DOHH2 (cell line): ENCODE measurements around the gene RCAN2.

Experiments
- H3F3A ChIP-seq: fragments of 200-600 bp; sonication (generic), shearing (Covaris generic); 2 replicates; pipeline ENCODE4 v1.6.0; 2016; ENCODE audit warnings: antibody characterized with exemption, mild to moderate bottlenecking; ENCODE audit not compliant: control insufficient read depth, insufficient read depth
- H3K27ac ChIP-seq: fragments of 200-600 bp; sonication (generic); 2 replicates; pipeline ENCODE4 v1.5.1; 2014; ENCODE audit warnings: low read depth, mild to moderate bottlenecking, low read length, moderate library complexity
- H3K27me3 ChIP-seq: fragments of 200-600 bp; sonication (generic); 2 replicates; pipeline ENCODE4 v1.6.1; 2014; ENCODE audit warnings: mild to moderate bottlenecking, low read length, mixed read lengths; ENCODE audit not compliant: control insufficient read depth
- H3K36me3 ChIP-seq: fragments of 200-600 bp; sonication (generic); 2 replicates; pipeline ENCODE4 v1.6.1; 2014; ENCODE audit warnings: mild to moderate bottlenecking, low read length, moderate library complexity, mixed read lengths; ENCODE audit not compliant: control insufficient read depth
- H3K4me1 ChIP-seq: fragments of 200-600 bp; sonication (generic); 2 replicates; pipeline ENCODE4 v1.6.1; 2014; ENCODE audit warnings: mild to moderate bottlenecking, low read length, mixed read lengths; ENCODE audit not compliant: control insufficient read depth
- H3K4me2 ChIP-seq: fragments of 200-600 bp; sonication (generic); 2 replicates; pipeline ENCODE4 v1.6.0; 2014; ENCODE audit warnings: mild to moderate bottlenecking, low read length, moderate library complexity
- H3K4me3 ChIP-seq: fragments of 200-600 bp; sonication (generic); 2 replicates; pipeline ENCODE4 v1.5.1; 2014; ENCODE audit warnings: mild to moderate bottlenecking, low read length, mixed read lengths
- H3K79me2 ChIP-seq: fragments of 200-600 bp; sonication (generic); 2 replicates; pipeline ENCODE4 v1.6.1; 2014; ENCODE audit warnings: mild to moderate bottlenecking, low read length, mixed read lengths; ENCODE audit not compliant: control insufficient read depth
- H3K9me2 ChIP-seq: fragments of 200-600 bp; sonication (generic); replicated peaks from 2 replicates; pipeline ENCODE4 v1.6.1; 2014; ENCODE audit warnings: mild to moderate bottlenecking, low read length, mixed read lengths; ENCODE audit not compliant: control insufficient read depth
- H3K9me3 ChIP-seq: fragments of 200-600 bp; sonication (generic); 2 replicates; pipeline ENCODE4 v1.6.1; 2014; ENCODE audit warnings: antibody characterized with exemption, low read length, mixed read lengths; ENCODE audit not compliant: control insufficient read depth, insufficient read depth
- H4K20me1 ChIP-seq: fragments of 200-600 bp; sonication (generic); 2 replicates; pipeline ENCODE4 v1.6.0; 2014; ENCODE audit warnings: low read depth, mild to moderate bottlenecking, antibody characterized with exemption, low read length, moderate library complexity; ENCODE audit not compliant: control insufficient read depth, insufficient read depth
- CTCF ChIP-seq: fragments of 200-600 bp; sonication (generic); IDR thresholded peaks from one replicate; pipeline ENCODE4 v1.5.1; 2014; ENCODE audit warnings: antibody characterized with exemption, mild to moderate bottlenecking, low read depth, low read length; ENCODE audit not compliant: poor library complexity, severe bottlenecking
- EZH2phosphoT487 ChIP-seq: fragments of 200-600 bp; sonication (generic); IDR thresholded peaks from 2 replicates; pipeline ENCODE4 v1.6.1; 2017; ENCODE audit warnings: borderline replicate concordance, mild to moderate bottlenecking, antibody characterized with exemption, low read length, moderate library complexity, mixed read lengths

RCAN2 gene

GRCh38 chr6:46525583-46525982, 34.3 kb upstream of the RCAN2 start:
- H3K4me2 ChIP-seq, result no peak overlapping the region
- H3K27ac ChIP-seq, result no peak overlapping the region
- no peaks in the 10 kb centered on the region for H3F3A ChIP-seq
- H3K79me2 ChIP-seq, result no peaks in the 10 kb centered on the region
- H3K4me3 ChIP-seq, result no peak overlapping the region
- H3K4me1 ChIP-seq, result no peaks in the 10 kb centered on the region
- no peaks in the 10 kb centered on the region for H3K9me2 ChIP-seq
- no peak for TF ChIP-seq CTCF
- no peaks in the 10 kb centered on the region for H4K20me1 ChIP-seq
- H3K36me3 ChIP-seq, result no peaks in the 10 kb centered on the region
- no peaks in the 10 kb centered on the region for H3K27me3 ChIP-seq
- no peaks in the 10 kb centered on the region for H3K9me3 ChIP-seq

DNA sequence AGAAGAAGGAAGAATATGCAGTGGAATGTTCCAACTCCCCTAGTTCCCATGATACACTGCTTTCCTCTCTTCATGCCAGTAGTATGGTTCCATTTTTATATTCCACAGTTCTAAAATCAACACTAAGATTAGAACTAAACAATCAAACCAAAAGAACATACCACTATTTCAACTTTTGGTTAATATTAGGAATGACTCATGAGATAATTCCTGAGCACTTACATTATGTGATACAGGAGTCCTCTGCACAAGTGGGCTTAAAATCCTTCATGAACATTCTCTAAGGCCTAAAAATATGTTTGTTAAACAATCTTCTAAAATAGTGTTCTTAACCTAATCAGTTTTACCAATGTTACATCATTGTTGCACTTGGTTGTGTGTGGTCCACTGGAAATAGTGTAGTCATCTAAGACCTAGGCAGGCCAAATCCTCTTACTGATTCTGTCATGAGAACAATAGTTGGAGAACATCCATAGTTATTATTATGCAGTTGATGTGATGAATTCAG, 30.3 kb upstream of the RCAN2 start:
- no peak for TF ChIP-seq EZH2phosphoT487
- TF ChIP-seq CTCF, result no peak
- H3K27ac ChIP-seq, result no peak overlapping the region
- no peaks in the 10 kb centered on the region for H3K27me3 ChIP-seq
- no peaks in the 10 kb centered on the region for H3K4me1 ChIP-seq
- H3K4me3 ChIP-seq, result no peak overlapping the region
- no peaks in the 10 kb centered on the region for H4K20me1 ChIP-seq
- no peaks in the 10 kb centered on the region for H3K9me3 ChIP-seq
- no peaks in the 10 kb centered on the region for H3K36me3 ChIP-seq
- H3K9me2 ChIP-seq, result no peaks in the 10 kb centered on the region
- no peaks in the 10 kb centered on the region for H3K79me2 ChIP-seq
- no peak overlapping the region for H3K4me2 ChIP-seq
- H3F3A ChIP-seq, result no peaks in the 10 kb centered on the region

DNA sequence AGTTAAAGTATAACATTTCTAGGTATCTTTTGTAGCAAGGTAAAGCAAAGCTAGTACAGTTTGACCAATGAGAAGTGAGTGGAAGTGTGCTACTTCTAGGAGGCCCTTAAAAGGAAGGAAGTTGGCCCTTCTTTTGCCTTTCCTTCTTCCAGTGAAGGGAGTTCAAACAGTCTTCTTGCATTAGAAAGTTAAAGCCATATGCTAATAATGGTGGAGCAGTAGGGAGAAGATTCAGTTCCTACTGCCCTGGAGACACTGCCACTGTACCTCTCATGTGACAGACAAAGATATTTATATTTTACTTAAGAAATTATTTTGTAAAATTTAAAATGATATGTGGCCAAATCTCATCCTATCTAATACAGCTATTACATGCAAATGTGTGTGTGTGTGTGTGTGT, 26.0 kb upstream of the RCAN2 start:
- Histone ChIP-seq H3K9me2 (no peaks in the 10 kb centered on the region), H3K4me2 (no peak overlapping the region), H3K4me1 (no peaks in the 10 kb centered on the region), H3K79me2 (no peaks in the 10 kb centered on the region), H3K27ac (no peak overlapping the region), H3K4me3 (no peak overlapping the region), H3F3A (no peaks in the 10 kb centered on the region), H3K36me3 (no peaks in the 10 kb centered on the region), H3K9me3 (no peaks in the 10 kb centered on the region), H4K20me1 (no peaks in the 10 kb centered on the region), H3K27me3 (no peaks in the 10 kb centered on the region)
- TF ChIP-seq EZH2phosphoT487, result no peak
- no peak for TF ChIP-seq CTCF

DNA sequence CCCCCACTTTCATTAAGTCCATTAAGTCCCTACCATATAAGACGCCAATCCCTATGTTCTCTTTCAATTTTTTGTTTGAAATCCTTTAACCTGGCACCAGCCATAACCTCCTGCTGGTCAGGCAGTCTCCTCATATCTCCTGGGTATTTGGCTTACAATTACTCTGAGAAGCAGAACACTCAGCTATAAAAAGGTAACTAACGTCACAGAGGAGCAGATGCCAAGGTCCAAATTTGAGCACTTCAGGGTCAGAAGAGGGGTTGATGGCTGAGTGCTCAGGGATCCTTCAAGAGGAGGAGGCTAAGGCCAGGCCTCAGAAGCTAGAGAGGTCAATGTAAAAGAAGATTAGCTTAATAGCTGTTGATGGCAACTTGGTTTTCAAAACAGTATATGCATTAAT, 22.3 kb upstream of the RCAN2 start:
- Histone ChIP-seq H4K20me1 (no peaks in the 10 kb centered on the region), H3K4me3 (no peak overlapping the region), H3K4me1 (no peaks in the 10 kb centered on the region), H3K4me2 (no peak overlapping the region), H3K79me2 (no peaks in the 10 kb centered on the region), H3K36me3 (no peaks in the 10 kb centered on the region), H3K27me3 (no peaks in the 10 kb centered on the region), H3K9me2 (no peaks in the 10 kb centered on the region), H3K9me3 (no peaks in the 10 kb centered on the region), H3F3A (no peaks in the 10 kb centered on the region), H3K27ac (no peak overlapping the region)
- TF ChIP-seq CTCF, result no peak
- no peak for TF ChIP-seq EZH2phosphoT487
